ENCODE measurements around the gene ZNF747.

ZNF747 gene

GRCh38 chr16:30567991-30568638, 33.5 kb upstream of the ZNF747 start:
- peaks cover 12% of the 10 kb centered on the region for H3K4me1 ChIP-seq
- H3K4me2 ChIP-seq (ENCODE audit: low read length), result no peak overlapping the region
- H3K9me3 ChIP-seq (ENCODE audit: control insufficient read depth, low read length), result no peaks in the 10 kb centered on the region
- H3K27ac ChIP-seq, result no peak overlapping the region
- TF ChIP-seq CTCF (IDR thresholded peaks at IDR 0.05), result no peak
- H3K79me2 ChIP-seq, result no peaks in the 10 kb centered on the region
- no peaks in the 10 kb centered on the region for H3K36me3 ChIP-seq (ENCODE audit: control insufficient read depth, insufficient read depth, low read length)
- no peak overlapping the region for H3K9ac ChIP-seq
- H3K4me3 ChIP-seq (ENCODE audit: low read depth, low read length), result no peak overlapping the region
- H3K27me3 ChIP-seq (ENCODE audit: control insufficient read depth, insufficient read depth, low read length), result no peaks in the 10 kb centered on the region
- no peak overlapping the region for H2AFZ ChIP-seq

DNA sequence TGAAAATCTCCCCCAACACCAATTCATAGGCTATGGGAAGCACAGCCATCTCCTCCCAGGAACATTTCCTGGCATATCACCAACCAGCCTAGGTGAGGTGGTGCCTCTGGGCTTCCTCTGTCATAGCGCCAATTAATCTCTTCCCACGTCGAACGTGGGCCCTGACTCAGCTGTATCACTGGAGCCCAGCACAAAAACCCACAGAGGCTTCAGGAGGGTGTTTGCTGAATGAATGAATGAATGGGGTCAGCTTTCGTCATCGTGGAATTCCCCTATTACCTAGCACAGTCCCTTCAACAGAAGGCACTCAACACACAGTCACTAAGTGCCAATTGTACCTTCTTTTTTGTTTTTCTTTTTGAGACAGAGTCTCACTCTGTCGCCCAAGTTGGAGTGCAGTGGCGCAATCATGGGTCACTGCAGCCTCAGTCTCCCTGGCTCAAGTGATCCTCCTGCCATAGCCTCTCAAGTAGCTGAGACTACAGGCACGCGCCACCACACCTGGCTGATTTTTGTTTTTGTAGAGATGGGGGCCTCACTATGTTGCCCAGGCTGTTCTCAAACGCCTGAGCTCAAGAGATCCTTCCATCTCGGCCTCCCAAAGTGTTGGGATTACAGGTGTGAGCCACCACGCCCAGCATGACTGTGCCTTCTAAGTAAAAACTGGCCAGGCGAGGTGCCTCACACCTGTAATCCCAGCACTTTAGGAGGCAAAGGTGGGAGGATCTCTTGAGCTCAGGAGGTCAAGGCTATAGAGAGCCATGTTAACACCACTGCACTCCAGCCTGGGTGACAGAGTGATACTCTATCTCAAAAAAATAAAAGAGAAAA, 32.7 kb upstream of the ZNF747 start:
- Histone ChIP-seq H2AFZ (no peak overlapping the region), H3K4me1 (peaks cover 11% of the 10 kb centered on the region), H3K9me3 (ENCODE audit: control insufficient read depth, low read length) (no peaks in the 10 kb centered on the region), H3K27me3 (ENCODE audit: control insufficient read depth, insufficient read depth, low read length) (no peaks in the 10 kb centered on the region), H3K4me3 (ENCODE audit: low read depth, low read length) (no peak overlapping the region), H3K4me2 (ENCODE audit: low read length) (no peak overlapping the region), H3K27ac (no peak overlapping the region), H3K9ac (no peak overlapping the region), H3K36me3 (ENCODE audit: control insufficient read depth, insufficient read depth, low read length) (no peaks in the 10 kb centered on the region), H3K79me2 (no peaks in the 10 kb centered on the region)
- TF ChIP-seq CTCF (IDR thresholded peaks at IDR 0.05), result no peak

- peaks cover 8% of the 10 kb centered on the region for H3K4me1 ChIP-seq
- H3K36me3 ChIP-seq (ENCODE audit: control insufficient read depth, insufficient read depth, low read length), result no peaks in the 10 kb centered on the region
- no peaks in the 10 kb centered on the region for H3K9me3 ChIP-seq (ENCODE audit: control insufficient read depth, low read length)
- no peak overlapping the region for H3K9ac ChIP-seq
- no peak overlapping the region for H3K4me3 ChIP-seq (ENCODE audit: low read depth, low read length)
- H3K79me2 ChIP-seq, result no peaks in the 10 kb centered on the region
- H2AFZ ChIP-seq, result no peak overlapping the region
- H3K27me3 ChIP-seq (ENCODE audit: control insufficient read depth, insufficient read depth, low read length), result no peaks in the 10 kb centered on the region
- no peak for TF ChIP-seq CTCF (IDR thresholded peaks at IDR 0.05)
- H3K4me2 ChIP-seq (ENCODE audit: low read length), result no peak overlapping the region
- H3K27ac ChIP-seq, result no peak overlapping the region
Measured at GRCh38 chr16:30566531-30566930, 31.9 kb upstream of the ZNF747 start.

- Histone ChIP-seq H3K4me2 (ENCODE audit: low read length) (no peak overlapping the region), H3K4me3 (ENCODE audit: low read depth, low read length) (no peak overlapping the region), H3K79me2 (no peaks in the 10 kb centered on the region), H2AFZ (no peak overlapping the region), H3K4me1 (peaks cover 8% of the 10 kb centered on the region), H3K9me3 (ENCODE audit: control insufficient read depth, low read length) (no peaks in the 10 kb centered on the region), H3K27me3 (ENCODE audit: control insufficient read depth, insufficient read depth, low read length) (no peaks in the 10 kb centered on the region), H3K9ac (no peak overlapping the region), H3K27ac (no peak overlapping the region), H3K36me3 (ENCODE audit: control insufficient read depth, insufficient read depth, low read length) (no peaks in the 10 kb centered on the region)
- no peak for TF ChIP-seq CTCF (IDR thresholded peaks at IDR 0.05)
Measured at GRCh38 chr16:30565984-30566383, 31.3 kb upstream of the ZNF747 start.
